HG02981 (cell line): ENCODE results near the gene SLC66A2.

Experiments
- ATAC-seq: cut with Tn5 transposase; IDR thresholded peaks from one replicate; pipeline ENCODE4 v1.9.1; 2021; ENCODE audit warnings: mild to moderate bottlenecking, moderate library complexity; ENCODE audit not compliant: unreplicated experiment

Gene SLC66A2

DNA sequence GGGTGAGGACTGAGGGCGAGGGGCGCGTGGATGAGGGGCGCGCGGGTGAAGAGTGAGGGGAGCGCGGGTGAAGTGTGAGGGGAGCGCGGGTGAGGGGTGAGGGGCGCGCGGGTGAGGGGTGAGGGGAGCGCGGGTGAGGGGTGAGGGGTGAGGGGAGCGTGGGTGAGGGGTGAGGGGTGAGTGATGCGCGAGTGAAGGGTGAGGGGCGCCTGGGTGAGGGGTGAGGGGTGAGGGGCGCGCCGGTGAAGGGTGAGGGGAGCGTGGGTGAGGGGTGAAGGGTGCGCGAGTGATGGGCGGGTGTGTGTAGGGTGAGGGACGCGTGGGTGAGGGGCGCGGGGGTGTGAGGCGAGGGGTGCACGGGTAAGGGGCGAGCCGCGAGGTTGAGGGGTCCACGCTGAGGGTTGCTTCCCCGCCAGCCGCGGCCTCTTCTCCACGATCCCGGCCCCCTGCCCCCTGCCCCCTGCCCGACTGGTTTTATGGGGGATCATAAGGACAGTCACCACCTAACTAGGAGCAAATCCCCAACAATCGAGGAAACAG is 1.1 kb upstream of the SLC66A2 start:
- no peak for ATAC-seq

DNA sequence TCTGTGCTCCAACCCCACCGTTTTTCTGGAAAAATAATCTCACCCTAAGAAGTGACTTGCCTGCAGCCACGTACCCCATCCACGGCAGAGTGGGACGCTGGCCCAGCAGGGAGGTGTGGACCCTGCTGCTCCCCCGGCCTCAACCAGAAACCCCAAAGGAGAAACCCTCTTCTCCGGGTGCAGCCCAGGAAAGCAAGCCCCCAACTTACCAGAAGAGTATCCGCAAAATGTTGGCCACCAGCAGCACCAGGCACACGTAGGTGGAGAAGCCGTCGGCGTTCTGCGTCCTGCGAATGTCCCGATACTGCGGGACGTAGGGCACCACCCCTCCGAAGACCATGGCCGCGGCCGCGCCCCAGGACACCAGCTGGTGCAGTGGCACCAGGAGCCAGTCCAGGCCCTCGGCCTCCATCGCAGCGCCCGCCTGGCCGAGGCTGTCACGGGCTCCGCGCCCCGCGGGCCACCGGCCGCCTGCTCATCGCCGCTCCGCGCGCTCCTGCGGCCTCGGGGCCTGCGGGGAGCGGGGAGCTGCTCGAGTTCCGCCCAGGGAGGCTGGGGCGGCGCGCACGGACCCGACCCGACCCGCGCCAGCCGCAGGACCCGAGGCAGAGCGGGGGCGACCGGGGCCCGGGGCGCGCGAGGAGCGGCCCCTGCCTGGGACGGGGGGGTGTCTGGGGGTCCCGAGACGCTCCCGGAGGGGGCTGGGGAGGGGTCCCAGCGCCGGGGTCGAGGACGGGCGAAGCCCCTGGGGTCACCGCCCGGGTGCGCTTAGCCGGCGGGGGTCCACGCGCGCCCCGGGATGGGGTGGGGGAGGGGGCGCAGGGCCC is 725 bp downstream of the SLC66A2 start:
- ATAC-seq = no peak

DNA sequence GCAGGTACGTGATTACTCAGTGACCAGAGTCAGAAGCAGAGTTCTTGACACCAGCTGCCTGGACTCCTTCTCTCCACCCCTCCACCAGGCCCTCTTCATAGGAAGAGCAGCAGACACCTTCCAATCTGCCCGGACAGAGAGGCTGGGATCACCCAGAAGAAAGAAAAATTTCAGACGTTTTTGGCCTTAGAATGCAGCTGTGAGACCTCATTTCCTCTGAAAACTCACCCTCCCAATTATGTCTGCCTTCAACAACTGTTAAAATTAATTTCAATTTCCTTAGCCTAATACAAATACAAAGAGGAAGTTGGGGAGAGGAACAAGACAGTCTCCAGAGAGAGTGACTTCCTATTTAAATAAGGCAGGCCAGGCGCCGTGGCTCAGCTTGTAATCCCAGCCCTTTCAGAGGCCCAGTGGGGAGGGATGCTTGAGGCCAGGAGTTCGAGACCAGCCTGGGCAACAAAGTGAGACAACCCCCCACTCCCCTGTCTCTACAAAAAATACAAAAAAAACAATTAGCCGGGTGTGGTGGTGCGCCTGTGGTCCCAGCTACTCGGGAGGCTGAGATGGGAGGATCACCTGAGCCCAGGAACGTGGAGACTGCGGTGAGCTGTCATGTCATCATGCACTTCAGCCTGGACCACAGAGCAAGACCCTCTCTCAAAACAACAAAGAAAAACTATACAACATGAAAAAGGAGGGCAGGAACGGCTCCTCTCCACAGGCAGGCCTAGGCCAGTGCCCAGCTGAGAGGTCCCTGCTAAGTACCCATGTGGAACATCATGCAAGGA is 1.6 kb downstream of the SLC66A2 start:
- ATAC-seq = no peak

DNA sequence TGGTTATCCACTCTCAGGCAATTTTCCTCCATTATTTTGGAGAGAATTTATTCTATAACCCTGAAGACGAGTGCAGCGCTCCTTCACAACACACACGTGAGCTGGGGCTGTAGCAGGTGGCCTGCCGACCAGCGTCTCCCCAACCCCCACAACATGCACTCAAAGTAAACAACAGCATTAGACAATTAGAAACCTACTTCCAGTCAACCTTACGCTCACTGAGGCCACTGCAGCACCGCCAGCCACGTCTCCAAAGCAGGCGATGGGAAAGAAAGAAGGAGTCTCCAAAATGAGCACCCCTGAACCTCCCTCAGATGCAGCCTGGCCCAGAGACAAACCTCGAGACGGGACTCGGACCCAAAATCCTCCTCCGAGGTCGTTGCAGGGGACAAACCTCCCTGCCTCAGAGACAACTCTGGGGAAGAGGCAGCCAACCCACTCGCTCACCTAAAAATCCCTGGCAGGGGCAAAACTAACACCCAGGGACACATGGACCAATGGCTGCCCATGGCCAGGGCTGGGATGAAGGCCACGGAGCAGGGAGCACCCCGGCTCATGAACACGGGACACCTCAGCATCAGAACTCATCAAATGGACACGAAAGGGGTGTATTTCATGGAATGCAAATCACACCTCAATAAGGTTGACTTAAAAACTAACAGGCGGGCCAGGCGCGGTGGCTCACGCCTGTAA is 2.6 kb downstream of the SLC66A2 start:
- ATAC-seq = no peak

DNA sequence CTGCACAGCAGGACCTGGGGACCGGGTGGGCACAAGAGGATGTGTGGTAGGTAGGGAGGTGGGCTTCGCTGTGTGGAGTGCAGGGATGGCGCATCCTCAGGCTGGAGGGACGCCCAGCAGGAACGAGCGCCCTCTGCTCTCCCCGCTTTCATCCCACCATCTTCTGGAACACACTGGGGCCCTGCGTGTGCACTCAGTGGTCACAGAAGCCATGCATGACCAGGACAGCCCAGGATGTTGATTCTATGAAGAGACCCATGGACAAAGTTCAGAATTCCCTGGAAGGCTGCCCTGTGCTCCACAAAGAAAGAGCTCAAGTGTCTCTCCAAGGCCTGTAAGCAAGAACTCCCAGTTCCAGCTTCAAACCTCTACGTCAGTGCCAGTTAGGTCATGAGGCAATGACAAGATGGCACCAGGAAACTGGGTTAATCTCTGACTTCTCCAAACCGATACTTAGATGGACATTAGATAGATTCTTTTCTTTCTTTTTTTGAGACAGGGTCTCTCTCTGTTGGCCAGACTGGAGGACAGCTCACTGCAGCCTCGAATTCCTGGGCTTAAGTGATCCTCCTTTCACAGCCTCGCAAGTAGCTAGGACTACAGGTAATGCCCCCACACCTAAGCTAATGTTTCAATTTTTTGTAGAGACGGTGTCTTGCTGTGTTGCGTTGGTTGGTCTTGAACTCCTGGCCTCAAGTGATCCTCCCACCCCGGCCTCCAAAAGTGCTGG is 3.4 kb downstream of the SLC66A2 start:
- ATAC-seq = no peak

DNA sequence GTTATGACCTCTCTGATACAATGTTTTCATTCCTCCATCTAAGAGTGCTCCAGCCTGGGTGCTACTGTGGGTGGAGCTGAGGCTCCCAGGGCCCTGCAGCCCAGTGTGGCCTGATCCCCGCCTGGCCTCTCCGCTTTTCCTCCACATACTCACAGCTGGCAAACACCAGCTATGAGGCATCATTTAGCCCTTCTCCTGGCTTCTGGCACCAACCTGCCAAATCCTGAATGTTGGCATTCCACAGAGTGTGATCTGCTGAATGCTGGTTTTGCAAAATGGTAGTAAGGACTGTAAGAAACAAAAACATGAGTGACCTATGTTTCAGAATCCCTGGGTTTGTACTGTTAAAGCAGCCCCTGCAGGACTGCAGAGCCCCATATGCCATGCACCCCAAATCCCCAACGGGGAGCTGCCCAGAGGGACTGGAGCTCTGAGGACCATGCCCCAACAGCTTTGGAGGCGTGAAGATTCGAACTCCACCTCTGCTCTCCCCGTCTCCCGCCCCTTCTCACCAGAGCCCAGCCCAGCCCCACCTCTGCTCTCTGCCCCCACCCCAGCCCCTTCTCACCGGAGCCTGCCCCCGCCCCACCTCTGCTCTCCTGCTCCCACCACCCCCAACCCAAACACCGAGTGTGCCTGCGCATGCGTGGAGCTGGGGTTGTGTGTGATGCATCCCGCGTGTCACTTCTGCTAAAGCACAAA is 4.2 kb downstream of the SLC66A2 start:
- no peak for ATAC-seq

DNA sequence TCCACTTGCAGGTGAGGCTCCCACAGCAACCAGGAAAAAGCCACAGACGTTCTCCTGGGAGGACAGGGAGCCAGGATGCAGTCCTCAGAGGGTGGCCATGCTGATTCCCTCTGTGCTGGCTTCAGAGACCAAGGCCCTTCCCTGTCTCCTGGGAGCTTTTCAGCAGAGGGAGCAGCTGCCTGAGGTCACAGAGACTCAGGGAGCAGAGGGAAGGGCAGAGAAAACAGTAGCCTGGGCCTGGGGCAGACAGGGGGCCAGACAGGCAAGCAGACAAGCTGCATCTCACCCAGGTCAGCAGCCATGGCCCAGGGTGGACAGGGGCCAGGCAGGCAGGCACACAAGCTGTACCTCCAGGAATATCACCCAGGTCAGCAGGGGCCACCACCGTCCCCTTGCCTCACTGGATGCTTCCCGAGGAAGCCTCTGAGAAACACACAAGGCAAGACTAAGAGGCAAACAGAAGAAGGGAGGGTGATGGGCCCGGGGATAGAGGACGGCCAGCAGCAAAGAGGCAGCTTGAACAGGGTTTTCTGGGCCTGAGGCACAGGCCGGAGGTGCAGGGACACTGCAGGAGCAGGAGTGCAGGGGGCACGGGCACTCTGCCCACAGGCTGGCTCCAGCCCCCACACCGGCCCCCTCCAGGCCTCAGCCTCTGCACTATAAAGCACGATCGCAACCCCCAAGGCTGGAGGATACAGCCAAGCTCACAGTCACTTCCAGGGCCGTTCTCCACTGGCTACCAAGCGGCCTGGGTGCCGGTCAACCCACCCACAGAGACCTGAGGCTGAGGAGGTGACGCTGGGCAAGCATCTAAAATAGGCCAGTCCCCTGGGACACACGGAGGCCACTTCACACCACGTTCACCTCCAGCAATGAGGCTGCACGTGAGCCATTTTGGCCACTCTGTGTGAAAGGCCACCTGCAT is 6.1 kb downstream of the SLC66A2 start:
- ATAC-seq = no peak

DNA sequence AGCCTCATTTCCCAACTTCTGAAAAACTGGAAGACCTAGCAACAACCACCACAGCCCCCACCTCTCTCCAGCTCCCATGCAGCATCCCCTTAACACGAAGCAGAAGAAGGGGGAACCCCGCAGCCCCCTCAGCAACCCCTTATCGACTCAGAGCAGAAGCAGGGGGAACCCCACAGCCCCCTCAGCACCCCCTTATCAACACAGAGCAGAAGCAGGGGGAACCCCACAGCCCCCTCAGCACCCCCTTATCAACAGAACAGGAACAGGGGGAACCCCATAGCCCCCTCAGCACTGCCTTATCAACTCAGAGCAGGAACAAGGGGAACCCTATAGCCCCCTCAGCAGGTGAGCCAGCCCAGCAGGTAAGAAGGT is 6.7 kb downstream of the SLC66A2 start:
- no peak for ATAC-seq

DNA sequence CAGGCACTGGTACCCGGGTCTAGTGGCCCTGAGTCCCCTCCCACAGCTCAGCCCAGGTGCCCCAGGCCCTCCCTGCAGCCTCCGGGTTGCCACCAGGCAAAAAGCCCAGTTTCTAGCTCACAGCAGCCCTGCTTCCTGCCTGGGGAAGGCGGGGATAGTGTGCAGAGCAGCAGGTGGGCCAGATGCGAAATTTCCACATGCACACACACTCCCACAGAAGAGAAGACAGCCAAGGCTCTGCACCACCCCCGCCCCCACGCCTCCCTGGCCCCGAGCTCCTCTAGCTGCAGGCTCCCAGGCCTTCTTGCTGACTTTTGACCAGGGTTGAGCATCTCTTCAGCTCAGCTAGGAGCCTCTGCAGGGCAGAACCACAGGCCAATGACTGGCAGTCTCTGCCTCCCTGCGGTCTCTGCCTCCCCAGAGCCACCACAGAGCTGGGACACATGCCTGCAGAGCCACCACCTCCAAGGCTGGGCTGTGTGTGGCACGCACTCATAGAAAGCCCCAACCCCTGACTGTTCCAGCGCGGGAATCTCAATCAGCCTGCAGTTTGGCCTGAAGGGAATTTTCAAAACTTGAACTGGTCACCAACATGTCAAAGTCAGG is 7.2 kb downstream of the SLC66A2 start:
- ATAC-seq = no peak

DNA sequence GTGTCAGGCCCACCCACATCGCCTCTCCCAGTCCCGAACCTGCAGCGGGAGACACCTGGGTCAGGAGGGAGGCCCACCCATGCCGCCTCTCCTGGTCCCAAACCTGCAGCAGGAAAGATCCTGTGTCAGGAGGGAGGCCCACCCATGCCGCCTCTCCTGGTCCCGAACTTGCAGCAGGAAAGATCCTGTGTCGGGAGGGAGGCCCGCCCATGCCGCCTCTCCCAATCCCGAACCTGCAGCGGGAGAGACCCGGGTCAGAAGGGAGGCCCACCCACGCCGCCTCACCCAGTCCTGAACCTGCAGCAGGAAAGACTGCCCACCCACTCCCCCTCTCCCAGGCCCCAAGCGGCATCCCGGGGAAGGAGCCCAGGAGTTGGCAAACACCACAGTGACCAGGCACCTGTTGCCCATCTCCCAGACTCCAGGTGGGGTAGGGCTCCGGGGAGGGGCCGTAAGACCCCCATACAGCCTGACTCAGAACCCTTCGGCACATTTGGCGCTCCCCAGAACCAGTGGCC is 7.8 kb downstream of the SLC66A2 start:
- ATAC-seq = no peak

DNA sequence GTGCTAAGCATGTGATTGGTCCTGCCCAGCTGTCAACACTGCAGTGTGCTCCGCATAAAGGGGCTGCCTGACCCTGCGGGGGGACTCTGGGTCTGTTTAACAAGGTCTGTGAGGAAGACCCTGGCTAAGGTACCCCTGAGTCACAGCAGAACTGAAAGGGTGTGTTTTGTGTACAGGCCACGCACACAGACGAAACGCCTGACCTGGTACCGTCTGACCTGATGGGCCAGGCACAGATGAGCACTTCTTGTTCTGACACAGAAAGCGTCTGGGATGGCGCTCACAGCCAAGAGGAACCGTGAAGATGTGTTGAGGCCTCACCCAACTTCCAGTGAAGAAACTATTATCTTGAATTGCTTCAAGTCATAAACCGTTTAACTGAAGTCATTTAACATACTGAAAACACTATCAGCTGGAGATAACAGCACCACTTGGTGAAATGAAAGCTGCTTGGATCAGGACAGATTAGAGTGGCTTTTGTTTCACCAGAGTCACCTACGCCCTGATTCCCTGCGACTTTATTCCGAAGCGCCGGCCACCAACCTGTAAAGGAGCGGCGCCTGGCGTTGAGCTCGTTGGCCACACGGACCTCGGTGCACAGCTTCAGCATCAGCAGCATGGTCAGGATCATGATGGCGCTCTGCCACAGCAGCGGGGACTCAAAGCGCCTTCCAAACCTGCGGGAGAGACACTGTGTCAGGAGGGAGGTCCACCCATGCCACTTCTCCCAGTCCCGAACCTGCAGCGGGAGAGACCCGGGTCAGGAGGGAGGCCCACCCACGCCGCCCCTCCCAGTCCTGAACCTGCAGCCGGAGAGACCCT is 8.5 kb downstream of the SLC66A2 start:
- no peak for ATAC-seq

DNA sequence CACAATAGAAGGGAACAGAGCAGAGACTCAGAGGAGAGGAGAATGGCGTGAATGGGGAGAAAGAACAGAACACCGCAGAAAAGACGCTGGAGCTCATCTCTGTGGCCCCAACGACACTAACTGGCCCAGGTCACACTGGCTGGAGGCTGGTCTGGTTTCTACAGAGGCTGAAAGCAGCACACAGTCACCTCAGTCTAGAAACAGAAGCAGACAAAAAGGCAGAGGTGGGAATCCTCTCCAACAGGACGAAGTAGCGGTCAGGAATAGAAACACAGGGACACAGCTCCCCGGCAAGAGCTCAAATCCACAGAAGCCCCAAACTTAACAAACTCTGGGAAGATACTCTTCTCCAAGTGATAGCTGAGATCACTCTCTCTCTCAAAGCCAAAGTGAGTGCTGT is 9.2 kb downstream of the SLC66A2 start:
- no peak for ATAC-seq

DNA sequence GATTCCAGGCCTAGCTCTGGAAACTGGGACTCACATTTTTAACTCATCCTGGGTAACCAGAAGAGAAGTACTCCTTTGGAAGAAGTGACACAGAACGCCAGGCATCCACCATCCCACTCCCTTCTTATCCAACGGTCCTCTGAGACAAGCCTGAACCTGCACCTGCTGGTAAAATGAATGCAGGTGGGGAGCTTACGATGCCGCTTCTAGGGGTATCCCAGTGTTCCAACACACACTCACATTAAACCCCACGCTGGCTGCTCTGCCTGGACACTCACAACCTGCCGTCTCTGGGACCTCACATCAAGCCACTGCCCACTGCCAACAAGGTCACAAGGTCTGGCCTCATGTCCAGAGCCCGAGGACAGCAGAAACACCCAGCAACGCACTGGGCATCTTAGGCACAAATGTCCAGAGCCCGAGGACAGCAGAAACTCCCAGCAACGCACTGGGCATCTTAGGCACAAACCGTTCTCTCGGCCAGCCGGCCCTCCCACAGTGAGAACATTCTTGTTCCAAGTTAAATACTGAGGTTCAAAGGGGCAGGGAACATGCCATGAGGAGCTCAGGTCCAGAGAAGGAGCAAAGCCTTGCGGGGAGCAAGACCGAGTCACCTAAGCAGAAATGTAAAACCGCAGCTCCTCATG is 9.9 kb downstream of the SLC66A2 start:
- no peak for ATAC-seq

DNA sequence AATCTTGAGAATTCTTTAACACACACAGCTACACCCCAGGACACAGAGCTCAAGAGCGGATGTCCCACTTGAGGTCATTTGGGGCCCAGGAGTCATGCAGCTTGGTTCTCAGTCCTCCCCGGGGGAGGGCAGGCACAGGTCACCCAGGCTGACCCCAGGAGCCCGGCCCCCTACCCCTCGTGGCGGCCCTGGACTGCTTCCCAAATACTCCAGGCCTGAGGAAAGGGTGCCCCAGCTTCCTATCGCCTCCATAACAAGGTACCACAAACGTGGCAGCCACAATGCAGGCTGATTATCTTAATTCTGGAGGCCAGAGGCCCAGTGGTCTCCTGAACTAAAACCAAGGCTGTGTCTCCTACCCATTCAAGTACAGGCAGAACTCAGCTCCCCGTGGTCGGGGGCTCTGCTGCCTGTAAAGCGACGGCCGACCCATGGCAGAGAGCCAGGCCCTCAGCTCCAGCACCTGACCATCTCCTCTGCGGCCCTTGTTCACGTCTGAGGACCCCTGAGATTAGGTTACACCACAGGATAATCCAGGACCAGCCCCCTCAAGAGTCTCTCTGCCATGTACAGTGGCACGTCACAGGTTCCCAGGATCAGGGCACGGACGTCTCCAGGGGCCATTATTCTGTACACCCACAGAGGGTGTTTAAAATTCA is 10.5 kb downstream of the SLC66A2 start:
- no peak for ATAC-seq

DNA sequence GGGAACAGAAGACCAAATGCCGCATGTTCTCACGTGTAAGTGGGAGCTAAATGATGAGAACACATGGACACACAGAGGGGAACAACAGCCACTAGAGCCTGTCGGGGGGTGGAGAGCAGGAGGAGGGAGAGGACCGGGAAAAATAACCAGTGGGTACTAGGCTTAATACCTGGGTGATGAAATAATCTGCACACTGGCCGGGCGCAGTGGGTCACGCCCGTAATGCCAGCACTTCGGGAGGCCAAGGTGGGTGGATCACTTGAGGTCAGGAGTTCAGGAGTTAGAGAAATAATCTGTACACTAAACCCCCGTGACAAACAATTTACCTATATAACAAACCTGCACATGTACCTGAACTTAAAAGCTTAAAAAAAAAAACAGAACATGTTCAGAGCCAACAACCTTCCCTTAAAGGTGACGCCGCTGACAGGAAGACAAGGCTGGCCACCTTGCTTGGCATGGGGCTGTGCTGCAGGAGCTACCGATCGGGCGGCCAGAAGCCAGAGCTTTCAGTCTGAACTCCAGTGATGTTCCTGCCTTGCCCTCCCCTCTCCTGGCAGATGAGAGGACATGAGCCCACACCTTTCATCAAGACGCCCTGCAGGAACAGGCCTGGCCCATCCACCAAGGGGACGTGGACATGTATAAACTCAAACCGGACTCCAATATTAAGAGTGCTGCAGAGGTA is 11.2 kb downstream of the SLC66A2 start:
- ATAC-seq = no peak

DNA sequence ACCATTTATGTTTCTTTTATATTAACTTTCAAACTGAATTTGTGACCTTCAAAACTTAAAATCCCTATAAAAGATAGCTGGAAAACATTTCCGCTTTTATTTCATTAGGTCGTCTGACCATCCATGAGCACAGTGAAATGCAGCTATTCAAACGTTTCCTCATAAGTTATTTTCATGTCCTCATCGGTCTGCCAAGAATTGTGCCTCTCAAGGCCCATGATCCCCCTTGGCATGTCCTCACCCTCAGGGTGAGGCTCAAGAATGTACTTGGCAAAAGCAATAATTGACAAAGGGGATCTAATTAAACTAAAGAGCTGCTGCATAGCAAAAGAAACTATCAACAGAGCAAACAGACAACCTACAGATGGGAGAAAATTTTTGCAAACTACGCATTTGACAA is 12.4 kb downstream of the SLC66A2 start:
- ATAC-seq = no peak
